HL-60/S4 treated with phorbol 12-myristate 13-acetate at 8.2 ng/mL for 4 days and 3 days (cell line): ENCODE results near the gene CEP85.

Source experiments
- in situ Hi-C: fragments of 300-500 bp; cut with MboI; formaldehyde crosslinking; loops from 2 replicates; pipeline ENCODE4 v1.15.0; 2022; ENCODE audit warnings: low sequenced_read_pairs

Gene CEP85

DNA sequence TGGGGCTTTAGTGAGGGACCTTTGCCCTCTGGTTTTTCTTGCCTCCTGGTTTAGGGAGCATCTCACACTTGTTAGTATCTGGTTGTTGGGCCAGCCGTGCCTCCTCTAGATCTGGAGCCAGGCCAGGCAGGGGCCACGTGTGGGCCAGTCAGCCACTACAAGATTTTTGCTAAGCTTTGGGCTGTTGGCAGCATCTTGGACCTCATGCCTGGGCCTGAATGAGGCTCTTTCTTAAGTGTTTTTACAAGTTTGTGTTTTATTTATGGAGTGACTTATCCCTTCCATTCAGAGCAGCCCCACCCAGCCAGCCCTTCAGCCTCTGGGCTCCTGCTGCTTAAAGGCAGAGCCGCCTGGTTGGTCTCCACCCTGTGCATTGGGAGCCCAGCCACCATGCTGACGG lies 44.3 kb downstream of the CEP85 start:
- in situ Hi-C loops: no loop called here

GRCh38 chr1:26278724-26279455 lies 44.9 kb downstream of the CEP85 start:
- in situ Hi-C loops: no loop called here

DNA sequence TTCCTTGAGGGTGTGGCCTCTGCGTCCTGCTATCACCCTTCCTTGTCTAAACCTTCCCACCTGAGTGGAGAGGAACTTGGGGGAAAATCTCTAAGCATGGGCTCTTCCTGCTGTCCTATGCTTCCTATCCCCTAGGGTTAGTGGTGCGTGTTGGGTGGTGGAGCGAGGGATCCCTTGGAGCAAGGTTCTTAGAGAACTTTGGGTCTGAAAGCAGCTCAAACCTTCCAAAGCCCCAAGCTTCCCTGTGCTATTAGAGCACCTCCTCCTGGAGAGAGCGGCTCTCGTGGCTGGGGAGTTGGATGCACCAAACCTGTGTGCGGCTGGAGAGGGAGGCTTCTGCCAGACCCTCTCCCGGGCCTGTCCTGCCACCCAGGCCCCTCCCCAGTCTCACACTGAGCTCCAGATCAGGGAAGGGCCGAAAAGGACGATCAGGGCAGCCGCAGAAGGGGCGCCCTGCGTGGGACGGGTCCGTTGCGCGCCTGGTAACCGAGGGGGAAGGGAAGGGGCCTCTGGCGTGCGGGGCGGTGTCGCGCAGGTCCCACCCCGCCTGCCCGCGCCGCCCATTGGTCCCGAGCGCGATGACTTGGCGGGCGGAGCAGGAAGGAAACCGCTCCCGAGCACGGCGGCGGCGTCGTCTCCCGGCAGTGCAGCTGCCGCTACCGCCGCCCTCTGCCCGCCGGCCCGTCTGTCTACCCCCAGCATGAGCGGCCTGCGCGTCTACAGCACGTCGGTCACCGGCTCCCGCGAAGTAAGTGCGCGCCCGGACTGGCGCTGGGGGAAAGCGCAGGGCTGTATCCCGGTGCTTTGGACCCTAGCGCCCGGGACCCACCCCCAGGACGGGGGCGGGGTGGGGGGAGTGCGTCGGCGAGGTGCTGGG lies 45.7 kb downstream of the CEP85 start, which contains the start of gene SH3BGRL3:
Gene SH3BGRL3 (plus strand): TSS at position 631 of the 877 bp plus-strand sequence. CDS start 70 bp downstream, at position 701.
- in situ Hi-C loops: no loop called here

DNA sequence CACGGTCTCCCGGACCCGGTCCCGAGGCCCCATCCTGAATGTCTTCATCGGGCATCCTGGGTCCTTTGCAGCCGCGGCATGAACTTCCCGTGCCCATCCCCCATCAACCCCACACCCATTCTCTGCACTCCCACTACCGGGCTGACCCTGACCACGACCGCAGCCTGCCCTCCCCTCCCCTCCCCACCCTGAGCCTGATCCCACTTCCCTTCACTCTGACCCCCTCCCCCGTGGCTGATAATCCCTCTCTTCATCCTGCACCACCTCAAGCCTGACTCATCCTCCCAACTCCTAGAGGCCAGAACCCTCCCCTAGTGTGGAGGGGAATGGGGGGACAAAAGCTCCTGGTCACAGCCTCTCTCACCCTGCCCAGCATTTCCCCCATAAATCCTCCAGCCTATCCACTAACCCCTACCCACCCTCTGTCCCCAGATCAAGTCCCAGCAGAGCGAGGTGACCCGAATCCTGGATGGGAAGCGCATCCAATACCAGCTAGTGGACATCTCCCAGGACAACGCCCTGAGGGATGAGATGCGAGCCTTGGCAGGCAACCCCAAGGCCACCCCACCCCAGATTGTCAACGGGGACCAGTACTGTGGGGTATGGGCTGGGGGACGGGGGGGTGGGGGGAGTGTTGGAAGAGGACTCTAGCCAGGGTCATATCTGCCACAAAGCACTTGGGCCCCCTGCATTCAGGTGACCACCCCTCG lies 46.5 kb downstream of the CEP85 start:
- in situ Hi-C loops: no loop called here

DNA sequence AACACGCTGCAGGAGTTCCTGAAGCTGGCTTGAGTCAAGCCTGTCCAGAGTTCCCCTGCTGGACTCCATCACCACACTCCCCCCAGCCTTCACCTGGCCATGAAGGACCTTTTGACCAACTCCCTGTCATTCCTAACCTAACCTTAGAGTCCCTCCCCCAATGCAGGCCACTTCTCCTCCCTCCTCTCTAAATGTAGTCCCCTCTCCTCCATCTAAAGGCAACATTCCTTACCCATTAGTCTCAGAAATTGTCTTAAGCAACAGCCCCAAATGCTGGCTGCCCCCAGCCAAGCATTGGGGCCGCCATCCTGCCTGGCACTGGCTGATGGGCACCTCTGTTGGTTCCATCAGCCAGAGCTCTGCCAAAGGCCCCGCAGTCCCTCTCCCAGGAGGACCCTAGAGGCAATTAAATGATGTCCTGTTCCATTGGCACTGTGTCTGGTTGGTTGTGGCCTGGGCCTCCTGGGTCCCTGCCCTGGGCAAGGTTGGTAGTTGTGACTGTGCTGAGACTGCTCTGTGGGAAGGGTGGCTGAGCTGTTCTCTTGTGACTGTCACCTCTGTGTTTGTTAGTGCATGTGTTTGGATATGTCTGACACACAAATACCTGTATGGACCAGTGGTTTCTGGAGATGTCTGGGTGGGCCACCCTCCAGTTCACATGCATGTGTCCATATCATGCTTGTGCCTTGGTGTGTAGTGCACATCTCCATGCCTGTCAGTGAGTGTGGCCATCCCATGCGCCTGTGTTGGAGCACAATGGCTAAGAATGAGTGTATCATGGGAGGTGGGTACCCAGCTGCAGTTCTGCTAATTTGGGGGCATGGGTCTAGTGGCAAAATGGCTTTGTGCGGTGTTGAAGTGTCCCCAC lies 47.3 kb downstream of the CEP85 start:
- in situ Hi-C loops: no loop called here

DNA sequence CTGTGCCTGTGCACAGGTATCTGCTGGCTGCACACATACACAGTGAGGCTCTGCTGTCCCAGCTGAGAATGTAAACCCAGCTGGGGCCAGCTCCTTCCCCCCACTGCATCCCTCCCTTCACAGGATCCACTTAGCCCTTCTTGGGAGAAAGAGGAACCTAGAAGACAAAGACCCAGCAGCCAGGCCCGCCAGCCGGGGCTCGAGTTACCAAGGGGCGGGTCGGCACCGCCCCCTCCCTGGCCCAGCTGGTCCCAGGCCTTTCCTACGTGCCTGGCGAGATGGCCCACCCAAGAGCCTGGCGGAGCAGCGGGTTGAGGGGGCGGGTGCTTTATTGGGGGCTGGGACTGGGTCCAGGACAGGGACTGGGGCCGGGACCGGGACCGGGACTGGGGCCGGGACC lies 48.0 kb downstream of the CEP85 start:
- in situ Hi-C loops: no loop called here

DNA sequence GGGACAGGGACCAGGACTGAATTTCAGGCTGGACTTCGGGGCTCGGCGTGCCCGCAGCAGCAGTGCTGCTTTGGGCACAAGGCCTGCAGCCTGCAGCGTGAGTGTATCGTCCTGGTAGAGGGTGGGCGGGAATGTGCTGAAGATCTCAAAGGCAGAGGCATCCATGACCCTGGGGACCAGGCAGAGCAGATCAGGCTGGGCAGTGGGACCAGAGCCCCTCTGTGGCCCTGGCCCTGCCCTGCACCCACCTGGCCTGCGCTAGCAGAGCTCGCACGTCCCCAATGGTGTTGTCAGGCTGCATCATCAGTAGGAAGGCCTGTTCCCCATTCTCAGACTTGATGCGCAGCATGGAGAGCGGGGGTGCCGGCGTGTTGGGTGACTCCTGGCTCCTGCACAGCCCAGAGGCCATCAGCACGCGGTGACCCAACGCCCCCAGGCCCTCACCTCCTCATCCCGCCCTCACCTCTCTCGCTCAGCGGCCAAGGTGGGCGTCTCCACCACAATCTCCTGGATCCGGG lies 48.5 kb downstream of the CEP85 start:
- in situ Hi-C loops: no loop called here

GRCh38 chr1:26283279-26283853 lies 49.4 kb downstream of the CEP85 start:
- in situ Hi-C loops: no loop called here

GRCh38 chr1:26283871-26284596 lies 50.0 kb downstream of the CEP85 start:
- in situ Hi-C loops: no loop called here

DNA sequence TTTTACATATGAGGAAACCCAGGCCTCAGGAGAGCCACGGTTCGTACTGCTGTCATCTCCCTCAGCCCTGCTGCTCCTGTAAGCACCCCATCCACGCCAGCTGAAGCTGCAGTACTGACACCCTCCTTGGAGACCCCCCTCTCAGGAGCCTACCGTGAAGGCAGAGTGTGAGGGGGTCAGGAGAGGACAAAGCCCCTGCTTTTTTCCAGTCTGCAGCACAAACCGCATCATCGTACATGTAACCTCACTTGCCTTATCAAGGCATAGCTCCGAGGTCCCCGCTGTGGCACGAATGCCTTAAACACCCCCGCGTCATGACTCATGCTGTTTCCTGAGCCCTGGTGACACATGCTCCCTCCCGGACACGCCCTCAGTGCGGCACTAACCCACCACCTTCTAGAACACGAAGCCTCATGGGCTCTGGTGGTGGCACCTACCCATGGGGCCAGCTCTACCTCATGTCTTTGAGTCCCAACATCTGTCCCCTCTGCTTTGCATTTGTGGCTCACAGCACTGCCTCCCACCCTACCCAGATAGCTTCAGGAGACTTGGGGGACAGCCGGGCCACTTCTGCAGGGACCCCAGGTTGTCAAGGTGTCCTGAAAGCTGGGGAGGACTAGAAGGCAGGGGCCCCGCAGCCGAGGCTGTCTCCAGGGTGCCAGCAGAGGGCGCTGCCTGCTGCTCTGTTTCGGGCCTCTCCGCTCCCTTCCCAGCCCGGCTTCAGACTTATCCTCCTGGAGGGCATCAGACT lies 50.8 kb downstream of the CEP85 start:
- in situ Hi-C loops: no loop called here

- in situ Hi-C loops: no loop called here
These were observed 51.5 kb downstream of the CEP85 start for GRCh38 chr1:26285366-26286063.

DNA sequence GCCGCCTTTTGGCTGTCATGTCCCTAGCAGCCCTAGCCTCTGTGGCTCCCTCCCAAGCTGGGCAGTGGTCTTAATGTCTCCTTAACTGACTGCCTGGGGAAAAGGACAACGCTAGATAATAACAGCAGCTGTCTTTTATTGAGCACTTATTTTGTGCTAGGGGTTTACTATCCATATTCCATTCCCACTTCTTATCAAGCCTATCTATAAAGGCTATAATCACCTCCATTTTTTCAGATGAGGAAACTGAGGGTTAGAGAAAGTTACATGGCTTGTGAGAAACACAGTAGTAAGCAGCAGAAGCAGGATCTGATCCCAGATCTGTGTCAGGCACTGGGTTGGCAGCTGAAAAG lies 52.0 kb downstream of the CEP85 start:
- in situ Hi-C loops: no loop called here

GRCh38 chr1:26287033-26287711 lies 53.2 kb downstream of the CEP85 start:
- in situ Hi-C loops: no loop called here

DNA sequence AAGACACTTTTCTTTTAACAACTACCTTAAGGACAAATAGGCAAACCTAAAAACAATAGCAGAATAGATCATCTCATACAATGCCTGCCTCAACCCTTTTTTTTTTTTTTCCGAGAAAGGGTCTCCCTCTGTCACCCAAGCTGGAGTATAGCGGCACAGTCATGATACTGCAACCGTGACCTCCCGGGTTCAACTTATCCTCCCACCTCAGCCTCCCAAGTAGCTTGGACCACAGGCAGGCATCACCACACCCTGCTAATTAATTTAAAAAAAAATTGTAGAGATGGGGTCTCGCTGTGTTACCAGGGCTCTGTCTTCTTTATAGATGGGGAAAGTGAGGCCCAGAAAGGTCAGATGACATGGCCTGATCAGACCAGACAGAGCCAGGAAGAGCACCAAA lies 53.8 kb downstream of the CEP85 start:
- in situ Hi-C loops: no loop called here

DNA sequence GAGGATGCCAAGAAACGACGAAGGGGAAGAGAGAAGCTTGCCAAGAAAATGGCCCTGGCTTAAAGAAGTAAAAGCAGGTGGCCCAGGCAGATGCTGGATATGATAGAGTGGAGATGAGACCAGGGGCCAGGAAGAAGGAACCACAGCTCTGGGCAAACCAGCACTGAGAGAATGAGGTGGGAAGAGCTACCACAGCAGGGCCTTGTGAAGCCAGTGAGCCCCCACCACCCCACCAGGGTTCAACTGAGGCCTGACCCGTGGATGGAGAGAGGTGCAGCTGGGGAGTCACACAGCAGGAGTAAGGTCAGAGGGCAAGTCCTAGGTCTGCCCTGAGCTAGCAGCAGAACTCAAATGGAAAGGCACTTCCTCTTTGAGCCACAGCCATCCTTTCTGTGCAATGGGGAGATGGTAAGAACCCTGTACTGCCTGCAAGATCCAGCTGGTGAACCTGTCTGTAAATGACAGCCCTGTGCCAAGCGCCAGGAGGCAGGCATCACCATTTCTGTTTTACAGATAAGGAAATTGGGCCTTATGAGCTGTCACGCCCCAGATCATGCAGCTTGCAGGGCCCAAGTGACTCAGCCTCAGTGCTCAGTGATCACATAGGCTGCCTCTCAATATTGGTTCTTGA lies 54.4 kb downstream of the CEP85 start:
- in situ Hi-C loops: no loop called here

- in situ Hi-C loops: no loop called here
These were observed 55.4 kb downstream of the CEP85 start for GRCh38 chr1:26289158-26290059.
